Cardiac muscle cell (in vitro differentiated cells and primary cell): ENCODE data around the gene KLK14. TPM values are rescaled to one million over a fixed set of nuclear protein-coding genes. Genes with fewer than 3 reads are reported as not detected.
A peak's percentile ranks its signal among the peaks of the same experiment; 100 is the strongest.

Experiments used
- DNase-seq, 2 donors: peaks; one replicate each; pipeline versions ENCODE4 v3.0.0 to v3.0.0-alpha.2; 2010 to 2017; ENCODE audit warnings: low read depth in 1 of 2, low spot score in 1 of 2
- H3K27ac ChIP-seq: fragments of 200-600 bp; sonication (generic); 2 replicates; pipeline ENCODE4 v1.5.1; 2016
- H3K27me3 ChIP-seq: fragments of 200-600 bp; sonication (generic); 2 replicates; pipeline ENCODE4 v1.6.0; 2016; ENCODE audit warnings: control low read depth
- H3K36me3 ChIP-seq: fragments of 200-600 bp; sonication (generic); 2 replicates; pipeline ENCODE4 v1.5.1; 2016; ENCODE audit warnings: control low read depth
- H3K4me1 ChIP-seq: fragments of 200-600 bp; sonication (generic); 2 replicates; pipeline ENCODE4 v1.8.1; 2017; ENCODE audit warnings: low read depth, mild to moderate bottlenecking, mixed run types
- H3K4me3 ChIP-seq: fragments of 200-600 bp; sonication (generic); 2 replicates; pipeline ENCODE4 v1.5.1; 2016; ENCODE audit warnings: mild to moderate bottlenecking
- H3K9me3 ChIP-seq: fragments of 200-600 bp; sonication (generic); 2 replicates; pipeline ENCODE4 v1.5.1; 2017; ENCODE audit warnings: low read depth, mild to moderate bottlenecking, control low read depth
- CTCF ChIP-seq: IDR thresholded peaks from 2 replicates; pipeline ENCODE4 v1.5.1; 2012; ENCODE audit warnings: low read depth, mild to moderate bottlenecking, low read length
- polyA plus RNA-seq: library from polyadenylated mRNA; unstranded; fragments of >200 nt; fragmentation: Nextera tagmentation; extraction: Ambion mirVana; gene quantifications from 2 replicates; pipeline ENCODE4 v1.2.1, GENCODE V29; 2016
- total RNA-seq: library from RNA; depleted of rRNA; stranded (reverse); fragments of >200 nt; gene quantifications from 2 replicates; pipeline ENCODE4 v1.2.3, GENCODE V29; 2016

Gene KLK14
- total and polyA plus RNA-seq, 2 experiments from 2014 or later = 0.24 TPM; not detected in 1

- no peak for DNase-seq
- no peak for TF ChIP-seq CTCF
- no peaks in the 10 kb centered on the region for H3K36me3 ChIP-seq
- H3K4me1 ChIP-seq = no peaks in the 10 kb centered on the region
- no peak overlapping the region for H3K27ac ChIP-seq
- no peaks in the 10 kb centered on the region for H3K9me3 ChIP-seq
- H3K27me3 ChIP-seq = no peaks in the 10 kb centered on the region
- no peak overlapping the region for H3K4me3 ChIP-seq
These were observed 40.7 kb upstream of the KLK14 start for GRCh38 chr19:51123381-51123800.

- Histone ChIP-seq H3K4me1 (no peaks in the 10 kb centered on the region), H3K27ac (no peak overlapping the region), H3K36me3 (no peaks in the 10 kb centered on the region), H3K9me3 (no peaks in the 10 kb centered on the region), H3K4me3 (no peak overlapping the region), H3K27me3 (no peaks in the 10 kb centered on the region)
- TF ChIP-seq CTCF = no peak
- peak in 1 of 2 donors; percentile 37 for DNase-seq
These were observed 39.7 kb upstream of the KLK14 start for GRCh38 chr19:51122112-51122981.

- Histone ChIP-seq H3K4me1 (no peaks in the 10 kb centered on the region), H3K4me3 (no peak overlapping the region), H3K9me3 (no peaks in the 10 kb centered on the region), H3K36me3 (no peaks in the 10 kb centered on the region), H3K27ac (no peak overlapping the region), H3K27me3 (peaks cover 5% of the 10 kb centered on the region)
- no peak for TF ChIP-seq CTCF
- no peak for DNase-seq
These were observed 38.6 kb upstream of the KLK14 start for GRCh38 chr19:51121257-51121656.

- H3K4me1 ChIP-seq = no peaks in the 10 kb centered on the region
- H3K27me3 ChIP-seq = peaks cover 5% of the 10 kb centered on the region
- no peak overlapping the region for H3K27ac ChIP-seq
- no peaks in the 10 kb centered on the region for H3K36me3 ChIP-seq
- DNase-seq = no peak
- H3K4me3 ChIP-seq = no peak overlapping the region
- no peak for TF ChIP-seq CTCF
- H3K9me3 ChIP-seq = no peaks in the 10 kb centered on the region
These were observed 37.5 kb upstream of the KLK14 start for GRCh38 chr19:51120160-51120559.

GRCh38 chr19:51119611-51120010 is 36.9 kb upstream of the KLK14 start:
- Histone ChIP-seq H3K27ac (no peak overlapping the region), H3K27me3 (peaks cover 5% of the 10 kb centered on the region), H3K4me1 (no peaks in the 10 kb centered on the region), H3K9me3 (no peaks in the 10 kb centered on the region), H3K36me3 (no peaks in the 10 kb centered on the region), H3K4me3 (no peak overlapping the region)
- no peak for DNase-seq
- no peak for TF ChIP-seq CTCF
